Measurements from ENCODE around the gene MICU1. TPM values are rescaled to one million over a fixed set of nuclear protein-coding genes. Genes with fewer than 3 reads are reported as not detected.

MICU1 gene
- total RNA-seq, 3 donors from 2014 or later = 27.2 to 44.3 (median 33.9) TPM

DNA sequence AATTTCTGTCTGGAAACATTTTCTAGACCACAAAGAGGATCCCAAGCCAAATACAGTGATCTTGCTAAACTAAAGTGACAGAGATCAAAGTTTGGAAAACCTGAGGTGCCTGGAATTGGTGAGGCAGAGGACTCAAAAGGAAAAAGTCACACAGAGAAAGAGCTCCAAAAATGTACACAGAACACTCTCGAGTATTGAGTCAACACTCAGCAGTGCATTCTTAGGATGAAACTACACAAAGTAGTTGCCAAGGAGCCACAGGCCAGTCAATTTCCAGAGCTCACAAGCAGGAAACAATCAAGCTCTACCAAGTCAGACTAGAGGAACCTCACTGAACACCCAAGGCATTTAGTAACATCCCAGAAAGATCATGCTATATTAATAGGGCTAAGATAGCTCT, 61.3 kb downstream of the MICU1 start:
- no peak overlapping the region for H3K27ac ChIP-seq
- no peak for DNase-seq (ENCODE audit: low spot score in 2 of 2)

DNA sequence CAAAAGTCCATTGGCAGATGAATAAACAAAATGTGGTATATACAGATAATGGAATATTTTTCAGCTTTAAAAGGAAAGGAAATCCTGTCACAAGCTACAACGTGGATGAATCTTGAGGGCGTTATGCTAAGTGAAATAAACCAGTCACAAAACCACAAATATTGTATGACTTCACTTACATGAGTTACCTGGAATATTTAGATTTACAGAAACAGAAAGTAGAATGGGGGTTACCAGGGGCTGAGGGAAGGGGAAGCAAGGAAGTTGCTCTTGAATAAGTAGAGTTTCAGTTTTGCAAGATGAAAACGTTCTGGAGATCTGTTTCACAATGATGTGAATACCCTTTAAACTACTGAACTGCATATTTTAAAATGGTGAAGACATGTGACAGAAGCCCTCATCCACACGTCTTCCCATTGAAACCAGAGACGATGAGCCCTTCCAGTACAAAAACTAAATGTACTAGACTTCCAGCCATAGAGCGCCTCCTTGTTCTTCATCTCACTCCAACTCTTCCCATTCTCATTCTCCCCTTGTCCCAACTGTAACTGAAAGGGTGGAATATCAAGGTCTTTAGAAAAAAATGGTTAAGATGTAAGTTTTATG, 62.4 kb downstream of the MICU1 start:
- H3K27me3 ChIP-seq = no peaks in the 10 kb centered on the region
- no peaks in the 10 kb centered on the region for H3K4me1 ChIP-seq
- no peaks in the 10 kb centered on the region for H3K9me3 ChIP-seq
- H3K4me3 ChIP-seq = no peak overlapping the region
- TF ChIP-seq POLR2AphosphoS5 (IDR thresholded peaks at IDR 0.05) = no peak
- TF ChIP-seq POLR2A (IDR thresholded peaks at IDR 0.05) = no peak
- TF ChIP-seq, protein P1, sequence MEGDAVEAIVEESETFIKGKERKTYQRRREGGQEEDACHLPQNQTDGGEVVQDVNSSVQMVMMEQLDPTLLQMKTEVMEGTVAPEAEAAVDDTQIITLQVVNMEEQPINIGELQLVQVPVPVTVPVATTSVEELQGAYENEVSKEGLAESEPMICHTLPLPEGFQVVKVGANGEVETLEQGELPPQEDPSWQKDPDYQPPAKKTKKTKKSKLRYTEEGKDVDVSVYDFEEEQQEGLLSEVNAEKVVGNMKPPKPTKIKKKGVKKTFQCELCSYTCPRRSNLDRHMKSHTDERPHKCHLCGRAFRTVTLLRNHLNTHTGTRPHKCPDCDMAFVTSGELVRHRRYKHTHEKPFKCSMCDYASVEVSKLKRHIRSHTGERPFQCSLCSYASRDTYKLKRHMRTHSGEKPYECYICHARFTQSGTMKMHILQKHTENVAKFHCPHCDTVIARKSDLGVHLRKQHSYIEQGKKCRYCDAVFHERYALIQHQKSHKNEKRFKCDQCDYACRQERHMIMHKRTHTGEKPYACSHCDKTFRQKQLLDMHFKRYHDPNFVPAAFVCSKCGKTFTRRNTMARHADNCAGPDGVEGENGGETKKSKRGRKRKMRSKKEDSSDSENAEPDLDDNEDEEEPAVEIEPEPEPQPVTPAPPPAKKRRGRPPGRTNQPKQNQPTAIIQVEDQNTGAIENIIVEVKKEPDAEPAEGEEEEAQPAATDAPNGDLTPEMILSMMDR (IDR thresholded peaks at IDR 0.05) = no peak
- no peaks in the 10 kb centered on the region for H3K36me3 ChIP-seq
- no peak for DNase-seq (ENCODE audit: low spot score in 2 of 2)
- intact Hi-C loops (cut with DNase I; ENCODE audit: low total_unique reads) = no loop called here
- H3K27ac ChIP-seq = no peak overlapping the region

More for the DNA sequence above, 61.3 kb downstream of the MICU1 start:
- Histone ChIP-seq H3K4me3 (no peak overlapping the region), H3K9me3 (no peaks in the 10 kb centered on the region), H3K27me3 (no peaks in the 10 kb centered on the region), H3K4me1 (no peaks in the 10 kb centered on the region), H3K36me3 (no peaks in the 10 kb centered on the region)
- TF ChIP-seq POLR2AphosphoS5 (IDR thresholded peaks at IDR 0.05) = no peak
- TF ChIP-seq, protein P1 (IDR thresholded peaks at IDR 0.05) = no peak
- no peak for TF ChIP-seq POLR2A (IDR thresholded peaks at IDR 0.05)
- intact Hi-C loops (cut with DNase I; ENCODE audit: low total_unique reads) = no loop called here

DNA sequence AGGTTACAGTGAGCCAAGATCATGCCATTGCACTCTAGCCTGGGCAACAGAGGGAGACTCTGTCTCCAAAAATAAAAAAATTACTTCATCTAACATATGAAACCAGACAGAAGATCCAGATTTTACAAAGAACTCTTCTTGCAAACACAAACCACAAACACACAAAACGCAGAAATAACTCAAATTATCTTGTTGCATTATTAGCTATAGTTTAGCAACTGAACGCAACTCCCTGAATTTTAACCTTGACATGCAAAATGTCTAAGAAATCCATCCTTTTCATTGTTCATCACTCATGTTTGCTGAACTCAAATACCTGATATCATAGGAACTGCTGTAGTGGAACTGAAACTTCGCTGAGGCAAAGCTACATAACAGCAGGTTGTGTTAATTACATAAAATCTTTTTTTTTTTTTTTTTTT, 64.1 kb downstream of the MICU1 start:
- H3K4me3 ChIP-seq = no peak overlapping the region
- DNase-seq (ENCODE audit: low spot score in 2 of 2) = no peak
- H3K27me3 ChIP-seq = no peaks in the 10 kb centered on the region
- no peaks in the 10 kb centered on the region for H3K4me1 ChIP-seq
- no peak for TF ChIP-seq POLR2AphosphoS5 (IDR thresholded peaks at IDR 0.05)
- no peak for TF ChIP-seq POLR2A (IDR thresholded peaks at IDR 0.05)
- TF ChIP-seq, protein P1 (IDR thresholded peaks at IDR 0.05) = no peak
- no peaks in the 10 kb centered on the region for H3K36me3 ChIP-seq
- no peak overlapping the region for H3K27ac ChIP-seq
- intact Hi-C loops (cut with DNase I; ENCODE audit: low total_unique reads) = no loop called here
- H3K9me3 ChIP-seq = no peaks in the 10 kb centered on the region

DNA sequence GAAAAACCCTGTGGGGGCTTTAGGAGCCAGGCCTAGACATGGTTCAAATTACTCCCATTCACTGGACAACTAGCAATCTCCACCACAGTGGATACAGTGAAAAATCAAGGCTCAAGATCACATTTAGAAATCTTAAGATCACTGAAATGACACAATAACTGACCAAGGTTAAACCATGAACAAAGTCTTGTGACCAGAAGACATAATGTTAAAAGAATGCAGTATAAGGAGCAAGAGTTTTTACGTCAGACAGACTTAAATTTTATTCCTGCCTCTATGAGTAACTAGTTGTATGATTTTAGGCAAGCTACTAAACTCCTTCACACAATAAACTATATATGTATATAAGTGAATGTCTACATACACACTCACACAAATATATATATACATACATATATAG, 68.5 kb downstream of the MICU1 start:
- DNase-seq (ENCODE audit: low spot score in 2 of 2) = no peak
- Histone ChIP-seq H3K4me3 (no peak overlapping the region), H3K9me3 (no peaks in the 10 kb centered on the region), H3K27ac (no peak overlapping the region), H3K4me1 (no peaks in the 10 kb centered on the region), H3K27me3 (no peaks in the 10 kb centered on the region), H3K36me3 (no peaks in the 10 kb centered on the region)
- TF ChIP-seq, protein P1 (IDR thresholded peaks at IDR 0.05) = no peak
- TF ChIP-seq POLR2A (IDR thresholded peaks at IDR 0.05) (no peak), POLR2AphosphoS5 (IDR thresholded peaks at IDR 0.05) (no peak)
- intact Hi-C loops (cut with DNase I; ENCODE audit: low total_unique reads) = no loop called here

DNA sequence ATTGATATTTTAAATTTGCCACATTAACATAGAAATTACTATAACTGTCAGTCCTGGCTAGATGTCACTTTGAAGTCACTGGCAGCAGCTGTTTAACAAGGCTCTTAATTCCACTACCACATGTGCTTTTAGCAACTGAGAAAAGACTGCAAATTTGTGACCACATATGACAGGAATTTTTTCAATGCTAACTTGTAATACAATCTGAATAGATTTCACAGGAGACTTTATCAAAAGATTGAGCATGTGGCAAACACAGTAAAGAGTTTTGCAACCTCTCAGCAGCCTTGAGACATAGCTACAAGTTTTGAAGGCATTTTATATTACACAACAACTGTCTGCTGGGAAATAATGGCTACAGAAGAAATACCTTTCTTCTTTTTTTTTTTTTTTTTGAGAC, 73.0 kb downstream of the MICU1 start:
- no peak for DNase-seq (ENCODE audit: low spot score in 2 of 2)
- H3K4me1 ChIP-seq = no peaks in the 10 kb centered on the region
- H3K36me3 ChIP-seq = peaks cover 6% of the 10 kb centered on the region
- no peaks in the 10 kb centered on the region for H3K27me3 ChIP-seq
- intact Hi-C loops (cut with DNase I; ENCODE audit: low total_unique reads) = no loop called here
- no peak overlapping the region for H3K27ac ChIP-seq
- no peak overlapping the region for H3K4me3 ChIP-seq
- H3K9me3 ChIP-seq = no peaks in the 10 kb centered on the region
- no peak for TF ChIP-seq POLR2AphosphoS5 (IDR thresholded peaks at IDR 0.05)
